H1 (cell line): ENCODE measurements around the gene ZNF219. TPM values are rescaled to one million over a fixed set of nuclear protein-coding genes. Genes with fewer than 3 reads are reported as not detected.

Experiments
- CTCF ChIA-PET: fragments of 300-600 bp; sonication (Branson Sonifier 250); formaldehyde crosslinking; loops from one replicate; lab custom pipeline; 2021; ENCODE audit not compliant: partially characterized antibody; lab: Charles Lee
- POLR2A ChIA-PET: fragments of 300-600 bp; sonication (Branson Sonifier 250); formaldehyde crosslinking; loops from one replicate; lab custom pipeline; 2021; ENCODE audit warnings: inconsistent platforms; ENCODE audit not compliant: partially characterized antibody; lab: Charles Lee
- DNase-seq, 2 experiments: peaks; one replicate each; pipeline versions ENCODE4 v3.0.0 to v3.0.0-alpha.2; 2010 to 2022; ENCODE audit warnings: low spot score in 2 of 2, low read depth in 1 of 2, mixed read lengths in 1 of 2
- FAIRE-seq: peaks from 2 replicates; lab custom pipeline; 2011; peaks lifted over from hg19 to GRCh38; lab: Jason Lieb, UNC
- H2AFZ ChIP-seq: 2 replicates; pipeline ENCODE4 v1.8.1; 2012; ENCODE audit warnings: low read length, inconsistent platforms
- H2AK5ac ChIP-seq: 2 replicates; pipeline ENCODE4 v1.6.1; 2013; ENCODE audit warnings: low read depth, low read length
- H2BK120ac ChIP-seq: replicated peaks from 2 replicates; pipeline ENCODE3; 2013; ENCODE audit warnings: low read depth, low read length, inconsistent platforms
- H2BK12ac ChIP-seq: 2 replicates; pipeline ENCODE4 v1.6.1; 2013; ENCODE audit warnings: low read depth, low read length
- H2BK15ac ChIP-seq: 2 replicates; pipeline ENCODE4 v1.6.1; 2013; ENCODE audit warnings: low read length
- H2BK20ac ChIP-seq: 2 replicates; pipeline ENCODE4 v1.6.1; 2013; ENCODE audit warnings: low read length
- H2BK5ac ChIP-seq: 2 replicates; pipeline ENCODE4 v1.6.1; 2013; ENCODE audit warnings: low read depth, low read length
- H3K14ac ChIP-seq: 2 replicates; pipeline ENCODE4 v1.6.1; 2013; ENCODE audit warnings: inconsistent platforms; ENCODE audit not compliant: insufficient read length
- H3K18ac ChIP-seq: 2 replicates; pipeline ENCODE4 v1.6.1; 2013; ENCODE audit warnings: low read length; ENCODE audit errors: extremely low read depth
- H3K23ac ChIP-seq: 2 replicates; pipeline ENCODE4 v1.6.1; 2013; ENCODE audit warnings: inconsistent platforms; ENCODE audit not compliant: insufficient read length
- H3K23me2 ChIP-seq: 2 replicates; pipeline ENCODE4 v1.6.1; 2013; ENCODE audit warnings: low read depth, low read length
- H3K27ac ChIP-seq: 2 replicates; pipeline ENCODE4 v1.6.1; 2011; ENCODE audit warnings: low read depth, low read length, inconsistent platforms
- H3K27me3 ChIP-seq, 4 experiments: replicated peaks in 1 of 4; 1 replicate in 1 of 4; 2 replicates in 3 of 4; pipeline versions ENCODE4 v1.6.1 to v1.8.1; 2011 to 2013; ENCODE audit warnings: low read length in 3 of 4, mild to moderate bottlenecking in 3 of 4, inconsistent platforms in 2 of 4, mixed read lengths in 2 of 4, moderate library complexity in 1 of 4; ENCODE audit not compliant: control insufficient read depth in 3 of 4, insufficient read depth in 3 of 4; ENCODE audit errors: extremely low read depth in 1 of 4
- H3K36me3 ChIP-seq, 4 experiments: 2 replicates each; pipeline versions ENCODE4 v1.6.1 to v1.8.1; 2011 to 2013; ENCODE audit warnings: mild to moderate bottlenecking in 4 of 4, low read length in 3 of 4, moderate library complexity in 2 of 4, control low read depth in 1 of 4, inconsistent platforms in 1 of 4; ENCODE audit not compliant: insufficient read depth in 4 of 4, control insufficient read depth in 2 of 4
- H3K4ac ChIP-seq: replicated peaks from 2 replicates; pipeline ENCODE3; 2013; ENCODE audit warnings: low read length, low read depth, mixed read lengths, inconsistent platforms; ENCODE audit not compliant: insufficient read length
- H3K4me1 ChIP-seq, 4 experiments: replicated peaks in 1 of 4; 1 replicate in 1 of 4; 2 replicates in 3 of 4; pipeline versions ENCODE4 v1.6.1 to v1.8.1; 2011 to 2013; ENCODE audit warnings: low read length in 3 of 4, inconsistent platforms in 2 of 4, mixed read lengths in 1 of 4; ENCODE audit not compliant: insufficient read depth in 4 of 4, control insufficient read depth in 3 of 4
- H3K4me2 ChIP-seq, 2 experiments: 2 replicates each; pipeline versions ENCODE4 v1.6.1 to v1.8.1; 2011 to 2013; ENCODE audit warnings: low read depth in 2 of 2, low read length in 2 of 2, control low read depth in 1 of 2, inconsistent platforms in 1 of 2, mild to moderate bottlenecking in 1 of 2; ENCODE audit not compliant: insufficient read depth in 1 of 2
- H3K4me3 ChIP-seq, 4 experiments: fragments of 200-600, 300-600 bp in 1 of 4; sonication (generic), shearing (Covaris generic), sonication (Bioruptor Twin) in 1 of 4; 2 replicates each; pipeline versions ENCODE4 v1.5.1 to v1.8.1; 2011 to 2016; ENCODE audit warnings: low read length in 4 of 4, low read depth in 3 of 4, control low read depth in 2 of 4, inconsistent platforms in 2 of 4, mild to moderate bottlenecking in 2 of 4, mixed read lengths in 1 of 4, moderate library complexity in 1 of 4; ENCODE audit not compliant: insufficient read depth in 2 of 4; ENCODE audit errors: extremely low read depth in 1 of 4
- H3K56ac ChIP-seq: replicated peaks from 2 replicates; pipeline ENCODE3; 2013; ENCODE audit warnings: low read depth, mild to moderate bottlenecking, mixed read lengths, low read length, inconsistent platforms; ENCODE audit not compliant: insufficient read length
- H3K79me1 ChIP-seq: 2 replicates; pipeline ENCODE4 v1.6.1; 2013; ENCODE audit warnings: low read depth, low read length, control low read depth
- H3K79me2 ChIP-seq, 2 experiments: 2 replicates each; pipeline versions ENCODE4 v1.6.1 to v1.8.1; 2012 to 2013; ENCODE audit warnings: low read length in 2 of 2, mild to moderate bottlenecking in 2 of 2, inconsistent platforms in 1 of 2; ENCODE audit not compliant: insufficient read depth in 2 of 2, control insufficient read depth in 1 of 2
- H3K9ac ChIP-seq, 4 experiments: replicated peaks in 1 of 4; 1 replicate in 1 of 4; 2 replicates in 3 of 4; pipeline versions ENCODE4 v1.6.1 to v1.8.1; 2011 to 2013; ENCODE audit warnings: low read depth in 3 of 4, low read length in 3 of 4, control low read depth in 2 of 4, mild to moderate bottlenecking in 2 of 4, moderate library complexity in 2 of 4, inconsistent platforms in 1 of 4; ENCODE audit errors: extremely low read depth in 1 of 4
- H3K9me3 ChIP-seq, 2 experiments: 2 replicates each; pipeline versions ENCODE4 v1.6.1 to v1.8.1; 2012 to 2013; ENCODE audit warnings: mild to moderate bottlenecking in 2 of 2, moderate library complexity in 2 of 2, control low read depth in 1 of 2, inconsistent platforms in 1 of 2, low read depth in 1 of 2, low read length in 1 of 2, mixed read lengths in 1 of 2; ENCODE audit not compliant: insufficient read depth in 2 of 2
- H4K20me1 ChIP-seq, 2 experiments: replicated peaks in 1 of 2; 2 replicates each; pipeline versions ENCODE3 to v1.8.1; 2011 to 2013; ENCODE audit warnings: inconsistent platforms in 2 of 2, low read length in 2 of 2, mild to moderate bottlenecking in 1 of 2; ENCODE audit not compliant: insufficient read depth in 2 of 2, control insufficient read depth in 1 of 2
- H4K5ac ChIP-seq: 2 replicates; pipeline ENCODE4 v1.6.1; 2013; ENCODE audit warnings: low read length, low read depth, mixed read lengths, inconsistent platforms; ENCODE audit not compliant: insufficient read length
- H4K8ac ChIP-seq: 2 replicates; pipeline ENCODE4 v1.8.0; 2013; ENCODE audit warnings: mild to moderate bottlenecking, moderate library complexity, low read length, inconsistent platforms; ENCODE audit not compliant: insufficient read depth; ENCODE audit errors: extremely low read depth
- H4K91ac ChIP-seq: replicated peaks from 2 replicates; pipeline ENCODE3; 2013; ENCODE audit warnings: low read length, mixed read lengths, inconsistent platforms; ENCODE audit not compliant: insufficient read length
- EGR1 ChIP-seq: IDR thresholded peaks from 2 replicates; pipeline ENCODE4 v1.6.1; 2011; ENCODE audit warnings: low read depth, low read length, borderline replicate concordance
- POLR2A ChIP-seq, 2 experiments: IDR thresholded peaks; 1 replicate in 1 of 2; 2 replicates in 1 of 2; pipeline ENCODE4 v1.6.1; 2011; ENCODE audit warnings: low read depth in 2 of 2, low read length in 2 of 2, mild to moderate bottlenecking in 2 of 2; ENCODE audit errors: control extremely low read depth in 1 of 2
- RAD21 ChIP-seq, 2 experiments: IDR thresholded peaks in 1 of 2; conservative IDR thresholded peaks in 1 of 2; 2 replicates each; pipeline ENCODE4 v1.6.1; 2011; ENCODE audit warnings: low read depth in 2 of 2, low read length in 2 of 2, improper control_type of control experiment in 1 of 2, inconsistent platforms in 1 of 2, mild to moderate bottlenecking in 1 of 2, moderate library complexity in 1 of 2
- TAF7 ChIP-seq: optimal IDR thresholded peaks from 2 replicates; pipeline ENCODE3; 2011; ENCODE audit warnings: low read depth, mild to moderate bottlenecking, inconsistent platforms, low read length, moderate library complexity, borderline replicate concordance
- TBP ChIP-seq: IDR thresholded peaks from 2 replicates; pipeline ENCODE4 v1.6.1; 2011; ENCODE audit warnings: low read depth, low read length, improper control_type of control experiment
- TCF12 ChIP-seq: IDR thresholded peaks from 2 replicates; pipeline ENCODE4 v1.6.1; 2011; ENCODE audit warnings: low read depth, mild to moderate bottlenecking, low read length
- WGBS, 2 experiments: shearing (Covaris generic) in 1 of 2; methylation state at CpG; one replicate each; pipeline versions ENCODE4 v1.1.6 to v1.1.7; 2013 to 2015; ENCODE audit warnings: low lambda C conversion rate in 2 of 2, mixed read lengths in 2 of 2, inconsistent platforms in 1 of 2, low coverage in 1 of 2, missing lambda C conversion rate in 1 of 2; ENCODE audit not compliant: insufficient replicate concordance in 2 of 2, insufficient coverage in 1 of 2, insufficient read length in 1 of 2; ENCODE audit errors: extremely low coverage in 1 of 2, missing lambda C conversion rate in 1 of 2; 5-methylcytosine and 5-hydroxymethylcytosine counted together
- polyA plus RNA-seq, 7 experiments: library from polyadenylated mRNA; depleted of rRNA in 3 of 7; stranded (reverse) in 5 of 7; unstranded in 2 of 7; fragments of >200 nt in 5 of 7; fragments of 200-250 nt in 2 of 7; gene quantifications; 1 replicate in 5 of 7; 2 replicates in 1 of 7; 4 replicates in 1 of 7; pipeline versions ENCODE4 v1.2.1 to v1.2.3, GENCODE V29; 2011 to 2013; ENCODE audit warnings: missing spikeins in 2 of 7, mixed read lengths in 2 of 7
- total RNA-seq: library from RNA; stranded (reverse); fragmentation: NEBNext Ultra II Directional; extraction: Animal tissue kit (Norgen Biotek cat#: 25700); gene quantifications from 2 replicates; pipeline ENCODE4 v1.2.1, GENCODE V29; 2021
- TF ChIP-seq, protein P1 (sequence below): IDR thresholded peaks from 2 replicates; pipeline ENCODE4 v1.6.1; 2012; ENCODE audit warnings: low read length, inconsistent platforms

The ZNF219 gene
- total and polyA plus RNA-seq, 2 of the 8 experiments (the other 6 are each of a cell fraction or from before 2014, with no cell fraction given): 113 to 160 TPM

DNA sequence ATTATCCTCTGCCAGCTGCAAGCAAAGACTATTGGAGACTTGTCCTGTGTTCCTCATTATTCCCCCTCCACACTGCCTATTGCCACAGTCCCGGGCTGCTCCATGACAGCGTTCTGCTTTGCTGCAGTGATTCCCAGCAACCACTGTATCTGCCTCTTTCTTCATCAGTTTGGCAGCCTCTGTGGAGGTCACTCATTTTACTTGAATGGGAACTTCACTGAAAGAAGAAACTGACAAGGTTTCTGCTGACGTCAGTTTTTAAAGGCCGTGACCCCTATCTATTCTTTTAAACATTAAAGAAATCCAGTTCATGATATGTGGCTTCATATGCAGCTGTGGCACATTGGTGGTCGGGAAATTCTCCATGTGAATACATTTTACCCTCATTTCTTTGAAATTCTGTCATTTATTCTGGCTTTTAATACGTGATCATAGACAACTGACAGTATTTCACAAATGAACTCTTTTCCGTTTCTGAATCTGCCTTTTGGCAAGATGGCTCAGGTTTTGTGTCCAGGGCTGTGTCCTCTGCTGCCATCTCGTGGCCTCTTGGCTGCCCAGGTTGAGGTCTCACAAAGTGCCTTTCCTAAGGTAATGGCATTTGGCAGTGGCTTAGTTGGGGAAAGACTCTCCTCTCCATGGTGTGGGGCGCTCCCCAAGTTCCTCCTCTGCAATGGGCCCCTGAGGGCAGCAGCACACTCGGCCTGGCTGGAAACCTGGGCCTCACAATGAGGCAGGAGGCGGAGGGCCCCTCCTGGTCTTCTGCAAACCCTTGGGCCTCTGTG lies 8.2 kb upstream of the ZNF219 start:
- H3K27me3 ChIP-seq: no peaks in the 10 kb centered on the region
- peak; percentile 70 to 88 for DNase-seq
- peak overlapping the region; percentile 64; the same call in 1 of the 2 replicates for H2AFZ ChIP-seq
- peak overlapping the region in 1 of 2 experiments; percentile 12; a peak in 1 of 4 replicates for H3K4me2 ChIP-seq
- no peak overlapping the region for H4K91ac ChIP-seq
- H3K79me2 ChIP-seq: peaks cover 0 to 7% of the 10 kb centered on the region in 2 experiments; a peak in 1 of 4 replicates
- H3K9ac ChIP-seq: no peak overlapping the region
- no peaks in the 10 kb centered on the region for H3K36me3 ChIP-seq
- no peaks in the 10 kb centered on the region for H4K20me1 ChIP-seq
- 0 out of 2 replicates have a peak overlapping the region, but pooled peaks have one; percentile 31 for H4K8ac ChIP-seq
- no peaks in the 10 kb centered on the region for H3K79me1 ChIP-seq
- H2BK5ac ChIP-seq: no peak overlapping the region
- no peak overlapping the region; a peak in 1 of 8 replicates for H3K4me3 ChIP-seq
- no peak for FAIRE-seq
- H2BK15ac ChIP-seq: no peak overlapping the region; the same call in 1 of the 2 replicates
- H2BK20ac ChIP-seq: no peak overlapping the region; the same call in 1 of the 2 replicates
- H2BK12ac ChIP-seq: peak overlapping the region; percentile 19; the same call in 1 of the 2 replicates
- H3K56ac ChIP-seq: no peak overlapping the region
- POLR2A ChIA-PET: interaction anchor here (1.1 to 7.2 kb wide), 4 partner anchors 10 to 36 kb away, joined by 5 to 64 read pairs (median 11); partner anchors contain the start of gene ARHGEF40
- no peak overlapping the region for H3K14ac ChIP-seq
- 42% methylated on average over 11 of the region's 11 CpGs; no CpG with 5 or more reads in 1 of the 2 experiments for WGBS, 2 experiments
- no peak overlapping the region for H4K5ac ChIP-seq
- H3K4me1 ChIP-seq: peaks cover 2 to 24% (median 11%) of the 10 kb centered on the region in 4 experiments; a peak in 5 of 7 replicates
- no peak overlapping the region for H2AK5ac ChIP-seq
- H3K27ac ChIP-seq: no peak overlapping the region
- H3K9me3 ChIP-seq: no peaks in the 10 kb centered on the region
- CTCF ChIA-PET: interaction anchor here (0.7 to 11.0 kb wide), 14 partner anchors 11 to 146 kb away, joined by 3 to 239 read pairs (median 6); partner anchors contain the start of gene ARHGEF40
- 0 out of 2 replicates have a peak overlapping the region, but pooled peaks have one; percentile 62 for H3K18ac ChIP-seq
- peaks cover 7% of the 10 kb centered on the region for H3K23me2 ChIP-seq
- no peak overlapping the region for H3K23ac ChIP-seq
- H2BK120ac ChIP-seq: no peak overlapping the region
- H3K4ac ChIP-seq: no peak overlapping the region
- TF ChIP-seq, protein P1, sequence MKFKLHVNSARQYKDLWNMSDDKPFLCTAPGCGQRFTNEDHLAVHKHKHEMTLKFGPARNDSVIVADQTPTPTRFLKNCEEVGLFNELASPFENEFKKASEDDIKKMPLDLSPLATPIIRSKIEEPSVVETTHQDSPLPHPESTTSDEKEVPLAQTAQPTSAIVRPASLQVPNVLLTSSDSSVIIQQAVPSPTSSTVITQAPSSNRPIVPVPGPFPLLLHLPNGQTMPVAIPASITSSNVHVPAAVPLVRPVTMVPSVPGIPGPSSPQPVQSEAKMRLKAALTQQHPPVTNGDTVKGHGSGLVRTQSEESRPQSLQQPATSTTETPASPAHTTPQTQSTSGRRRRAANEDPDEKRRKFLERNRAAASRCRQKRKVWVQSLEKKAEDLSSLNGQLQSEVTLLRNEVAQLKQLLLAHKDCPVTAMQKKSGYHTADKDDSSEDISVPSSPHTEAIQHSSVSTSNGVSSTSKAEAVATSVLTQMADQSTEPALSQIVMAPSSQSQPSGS: no peak
- TF ChIP-seq TAF7: peak; percentile 20
- peak; percentile 17; the same call in 1 of the 2 replicates for TF ChIP-seq TBP
- peak; percentile 79 to 86 for TF ChIP-seq RAD21 (IDR thresholded peaks at IDR 0.05 in 1 of 2, conservative IDR thresholded peaks at IDR 0.05 in 1 of 2; ENCODE audit: low read depth in 2 of 2, low read length in 2 of 2)
- 0 out of 3 replicates have a peak, but pooled peaks of 1 of the 2 experiments have one; percentile 25 for TF ChIP-seq POLR2A (IDR thresholded peaks at IDR 0.05; ENCODE audit: control extremely low read depth in 1 of 2, low read depth in 2 of 2, low read length in 2 of 2)
- no peak for TF ChIP-seq TCF12
- TF ChIP-seq EGR1: no peak
